ENCODE measurements around the gene FBXO28.
A peak's percentile ranks its signal among the peaks of the same experiment; 100 is the strongest.

The FBXO28 gene

DNA sequence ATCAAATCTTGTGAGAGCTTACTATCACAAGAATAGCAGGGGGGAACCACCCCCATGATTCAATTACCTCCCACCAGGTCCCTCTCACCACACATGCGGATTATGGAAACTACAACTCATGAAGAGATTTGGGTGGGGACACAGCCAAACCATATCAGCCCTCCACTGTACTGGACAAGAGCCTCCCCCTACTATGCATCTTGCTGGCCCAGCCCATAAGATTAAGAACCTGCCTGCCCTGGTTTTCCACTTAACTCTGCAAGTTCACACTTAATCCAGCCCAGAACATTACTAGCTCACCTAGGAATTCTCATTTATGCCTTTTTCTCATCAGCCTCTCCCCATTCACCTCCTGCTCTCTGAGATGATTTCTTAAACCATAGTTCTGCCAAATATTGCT lies 18.0 kb upstream of the FBXO28 start:
- no peak overlapping the region for H3K4me3 ChIP-seq (ENCODE audit: low read depth, low read length)
- TF ChIP-seq, protein P1, sequence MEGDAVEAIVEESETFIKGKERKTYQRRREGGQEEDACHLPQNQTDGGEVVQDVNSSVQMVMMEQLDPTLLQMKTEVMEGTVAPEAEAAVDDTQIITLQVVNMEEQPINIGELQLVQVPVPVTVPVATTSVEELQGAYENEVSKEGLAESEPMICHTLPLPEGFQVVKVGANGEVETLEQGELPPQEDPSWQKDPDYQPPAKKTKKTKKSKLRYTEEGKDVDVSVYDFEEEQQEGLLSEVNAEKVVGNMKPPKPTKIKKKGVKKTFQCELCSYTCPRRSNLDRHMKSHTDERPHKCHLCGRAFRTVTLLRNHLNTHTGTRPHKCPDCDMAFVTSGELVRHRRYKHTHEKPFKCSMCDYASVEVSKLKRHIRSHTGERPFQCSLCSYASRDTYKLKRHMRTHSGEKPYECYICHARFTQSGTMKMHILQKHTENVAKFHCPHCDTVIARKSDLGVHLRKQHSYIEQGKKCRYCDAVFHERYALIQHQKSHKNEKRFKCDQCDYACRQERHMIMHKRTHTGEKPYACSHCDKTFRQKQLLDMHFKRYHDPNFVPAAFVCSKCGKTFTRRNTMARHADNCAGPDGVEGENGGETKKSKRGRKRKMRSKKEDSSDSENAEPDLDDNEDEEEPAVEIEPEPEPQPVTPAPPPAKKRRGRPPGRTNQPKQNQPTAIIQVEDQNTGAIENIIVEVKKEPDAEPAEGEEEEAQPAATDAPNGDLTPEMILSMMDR (IDR thresholded peaks at IDR 0.05; ENCODE audit: low read depth, low read length), result no peak

DNA sequence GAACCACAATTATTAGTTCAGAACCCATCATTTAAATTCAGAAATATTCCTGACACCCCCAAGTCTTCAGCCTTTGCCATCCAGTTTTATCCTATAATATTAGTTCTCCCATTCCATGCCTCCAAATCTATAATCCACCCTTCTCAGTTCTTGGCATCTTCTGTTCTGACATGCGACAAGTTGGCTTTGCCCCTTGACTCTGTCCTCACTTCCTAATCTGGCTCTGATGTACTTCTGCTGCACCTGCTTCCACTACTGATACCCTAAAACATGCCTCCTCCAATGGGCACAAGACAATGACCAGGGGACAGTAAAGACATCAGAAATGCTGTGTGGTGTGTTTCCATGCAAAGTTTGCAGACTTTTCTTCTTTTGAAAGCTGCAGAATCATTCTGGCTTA lies 17.1 kb upstream of the FBXO28 start:
- TF ChIP-seq, protein P1 (IDR thresholded peaks at IDR 0.05; ENCODE audit: low read depth, low read length), result no peak
- no peak overlapping the region for H3K4me3 ChIP-seq (ENCODE audit: low read depth, low read length)

DNA sequence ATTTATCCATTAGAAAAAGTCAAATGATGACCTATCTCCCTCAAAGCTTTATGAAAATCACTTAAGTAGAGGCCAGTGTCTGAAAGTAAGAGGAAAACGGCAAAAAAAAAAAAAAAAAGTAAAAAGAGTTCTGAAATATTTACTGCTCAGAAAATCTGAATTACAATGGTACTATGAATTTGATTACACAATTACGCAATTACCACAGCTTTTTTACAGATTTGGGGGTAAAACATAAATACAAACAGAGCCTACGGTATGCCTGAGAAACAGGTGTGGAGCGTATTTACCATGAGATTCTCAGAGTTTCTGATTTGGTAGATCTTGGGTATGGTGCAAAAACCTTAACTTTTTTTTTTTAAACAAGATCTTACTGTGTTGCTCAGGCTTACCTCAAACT lies 15.9 kb upstream of the FBXO28 start:
- TF ChIP-seq, protein P1 (IDR thresholded peaks at IDR 0.05; ENCODE audit: low read depth, low read length), result no peak
- H3K4me3 ChIP-seq (ENCODE audit: low read depth, low read length), result no peak overlapping the region

DNA sequence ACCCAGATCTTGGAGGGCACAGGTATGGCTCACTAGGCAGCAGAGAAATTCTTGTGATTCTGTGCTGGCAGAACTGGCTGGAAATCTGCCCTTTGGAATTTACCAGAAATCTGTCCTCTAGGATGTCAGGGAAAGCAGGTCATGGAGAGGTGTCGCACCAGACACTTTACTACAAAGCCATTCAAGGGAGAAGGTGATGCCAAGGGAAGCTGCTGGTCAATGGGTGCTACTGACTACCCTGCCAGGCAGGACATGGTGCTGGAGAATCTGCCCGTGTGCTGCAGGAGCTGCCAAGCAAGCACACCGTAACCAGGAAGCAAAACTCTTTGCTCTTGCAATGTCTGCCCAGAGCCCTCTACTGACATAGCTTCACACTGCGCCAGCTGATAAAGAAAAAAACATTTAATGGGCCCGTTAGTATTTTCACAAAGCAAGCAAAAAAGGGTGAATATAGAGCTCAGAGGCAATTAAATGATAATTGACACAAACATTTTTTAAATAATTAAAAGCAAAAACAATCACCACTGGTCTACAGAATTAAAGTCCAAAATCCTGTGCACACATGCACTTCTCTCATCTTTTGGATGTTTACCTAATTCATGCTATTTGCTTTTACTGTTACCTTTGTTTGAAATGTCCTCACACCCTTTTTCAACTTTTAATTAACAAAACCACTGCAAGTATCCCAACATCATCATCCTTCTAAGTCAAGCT lies 7.2 kb upstream of the FBXO28 start:
- no peak overlapping the region for H3K4me3 ChIP-seq (ENCODE audit: low read depth, low read length)
- TF ChIP-seq, protein P1 (IDR thresholded peaks at IDR 0.05; ENCODE audit: low read depth, low read length), result peak; percentile 32; the same call in 1 of the 2 replicates

DNA sequence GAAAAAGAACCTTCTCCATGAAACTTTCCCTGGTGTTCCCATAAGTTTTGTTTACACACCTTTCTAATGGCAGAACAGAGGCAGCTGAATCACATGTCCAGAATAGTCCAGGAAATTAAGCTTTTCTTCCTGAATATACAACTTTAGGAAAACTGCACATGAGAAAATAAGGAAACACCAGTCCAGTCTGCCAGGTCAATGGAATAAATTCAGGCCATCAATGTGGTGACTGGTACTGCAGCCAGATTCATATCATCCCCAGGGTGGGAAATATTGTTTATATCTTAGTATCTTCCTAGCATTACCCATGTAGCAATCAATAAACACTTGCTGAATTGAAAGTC lies 6.7 kb upstream of the FBXO28 start:
- no peak overlapping the region for H3K4me3 ChIP-seq (ENCODE audit: low read depth, low read length)
- TF ChIP-seq, protein P1 (IDR thresholded peaks at IDR 0.05; ENCODE audit: low read depth, low read length), result no peak

DNA sequence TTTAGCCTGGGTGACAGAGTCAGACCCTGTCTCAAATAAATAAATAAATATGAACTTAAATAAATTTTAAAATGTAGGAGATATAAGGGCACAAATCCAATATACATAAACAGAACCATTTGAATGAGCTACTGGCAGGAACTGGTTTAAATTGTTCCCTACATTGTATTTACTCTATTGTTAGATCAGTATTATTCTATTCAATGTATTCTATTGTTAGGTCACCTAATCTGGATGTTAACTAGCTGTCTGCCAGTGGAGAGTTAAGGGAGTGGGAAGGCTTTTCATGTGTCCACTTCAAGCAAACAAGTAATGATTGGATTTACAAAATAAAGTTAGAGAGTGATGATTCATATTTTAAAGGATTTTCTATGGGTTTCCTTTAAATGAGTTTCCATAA lies 4.9 kb upstream of the FBXO28 start:
- no peak overlapping the region for H3K4me3 ChIP-seq (ENCODE audit: low read depth, low read length)
- TF ChIP-seq, protein P1 (IDR thresholded peaks at IDR 0.05; ENCODE audit: low read depth, low read length), result no peak

DNA sequence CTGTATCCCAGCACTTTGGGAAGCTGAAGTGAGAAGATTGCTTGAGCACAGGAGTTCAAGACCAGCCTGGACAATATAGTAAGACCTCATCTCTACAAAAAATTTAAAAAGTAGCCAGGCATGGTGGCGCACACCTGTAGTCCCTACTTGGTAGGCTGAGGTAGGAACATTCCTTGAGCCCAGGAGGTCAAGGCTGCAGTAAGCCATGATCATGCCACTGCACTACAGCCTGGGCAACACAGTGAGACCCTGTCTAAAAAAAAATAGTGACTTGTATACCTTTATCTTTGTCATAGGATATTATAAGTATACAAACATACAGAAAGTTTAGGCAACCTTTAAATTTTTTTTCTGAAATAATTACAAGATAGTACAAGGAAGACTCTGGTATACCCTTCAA lies 3.9 kb upstream of the FBXO28 start:
- H3K4me3 ChIP-seq (ENCODE audit: low read depth, low read length), result no peak overlapping the region
- TF ChIP-seq, protein P1 (IDR thresholded peaks at IDR 0.05; ENCODE audit: low read depth, low read length), result no peak
